Measurements from ENCODE around the gene TLR9.
"Not testable (repeated sequence)": the region's sequence is repeated elsewhere in the genome, so short reads cannot be mapped to it uniquely, and the experiment has no call there.

The TLR9 gene

GRCh38 chr3:52194485-52195290, 30.8 kb downstream of the TLR9 start:
- no peak for DNase-seq (ENCODE audit: low spot score)

- DNase-seq (ENCODE audit: low spot score): no peak
Measured at GRCh38 chr3:52193065-52193464, 32.4 kb downstream of the TLR9 start.

- no peak for DNase-seq (ENCODE audit: low spot score)
Measured at GRCh38 chr3:52191663-52192062, 33.8 kb downstream of the TLR9 start.

- DNase-seq (ENCODE audit: low spot score): no peak
Measured at GRCh38 chr3:52190294-52191074, 35.0 kb downstream of the TLR9 start.

- DNase-seq (ENCODE audit: low spot score): no peak
Measured at GRCh38 chr3:52188556-52188955, 36.9 kb downstream of the TLR9 start.

GRCh38 chr3:52186729-52187128, 38.7 kb downstream of the TLR9 start:
- DNase-seq (ENCODE audit: low spot score): no peak

- DNase-seq (ENCODE audit: low spot score): no peak
Measured at GRCh38 chr3:52185837-52186236, 39.6 kb downstream of the TLR9 start.

GRCh38 chr3:52185311-52185710, 40.1 kb downstream of the TLR9 start:
- no peak for DNase-seq (ENCODE audit: low spot score)

- DNase-seq (ENCODE audit: low spot score): no peak
Measured at GRCh38 chr3:52184690-52185089, 40.8 kb downstream of the TLR9 start.

- DNase-seq (ENCODE audit: low spot score): no peak
Measured at GRCh38 chr3:52183786-52184445, 41.5 kb downstream of the TLR9 start.

- DNase-seq (ENCODE audit: low spot score): no peak
Measured at GRCh38 chr3:52182691-52183090, 42.8 kb downstream of the TLR9 start.

GRCh38 chr3:52182196-52182595, 43.2 kb downstream of the TLR9 start:
- DNase-seq (ENCODE audit: low spot score): no peak

GRCh38 chr3:52181543-52181942, 43.9 kb downstream of the TLR9 start:
- DNase-seq (ENCODE audit: low spot score): no peak

GRCh38 chr3:52178537-52178936, 46.9 kb downstream of the TLR9 start:
- no peak for DNase-seq (ENCODE audit: low spot score)

GRCh38 chr3:52178126-52178525, 47.3 kb downstream of the TLR9 start:
- not testable (repeated sequence) for DNase-seq (ENCODE audit: low spot score)

GRCh38 chr3:52177701-52178042, 47.8 kb downstream of the TLR9 start:
- no peak for DNase-seq (ENCODE audit: low spot score)

GRCh38 chr3:52176951-52177700, 48.3 kb downstream of the TLR9 start:
- no peak for DNase-seq (ENCODE audit: low spot score)

- no peak for DNase-seq (ENCODE audit: low spot score)
Measured at GRCh38 chr3:52176180-52176752, 49.2 kb downstream of the TLR9 start.

- DNase-seq (ENCODE audit: low spot score): no peak
Measured at GRCh38 chr3:52175416-52176179, 49.8 kb downstream of the TLR9 start.

GRCh38 chr3:52174896-52175295, 50.5 kb downstream of the TLR9 start:
- no peak for DNase-seq (ENCODE audit: low spot score)

- no peak for DNase-seq (ENCODE audit: low spot score)
Measured at GRCh38 chr3:52173101-52173500, 52.3 kb downstream of the TLR9 start.

Measured in kidney capillary endothelial cell (primary cell).